ENCODE data around the gene ORC3. TPM values are rescaled to one million over a fixed set of nuclear protein-coding genes. Genes with fewer than 3 reads are reported as not detected.

Gene ORC3
- total and polyA plus RNA-seq, 2 of the 4 experiments (the other 2 are of a cell fraction), result 22.3 to 30.6 TPM

DNA sequence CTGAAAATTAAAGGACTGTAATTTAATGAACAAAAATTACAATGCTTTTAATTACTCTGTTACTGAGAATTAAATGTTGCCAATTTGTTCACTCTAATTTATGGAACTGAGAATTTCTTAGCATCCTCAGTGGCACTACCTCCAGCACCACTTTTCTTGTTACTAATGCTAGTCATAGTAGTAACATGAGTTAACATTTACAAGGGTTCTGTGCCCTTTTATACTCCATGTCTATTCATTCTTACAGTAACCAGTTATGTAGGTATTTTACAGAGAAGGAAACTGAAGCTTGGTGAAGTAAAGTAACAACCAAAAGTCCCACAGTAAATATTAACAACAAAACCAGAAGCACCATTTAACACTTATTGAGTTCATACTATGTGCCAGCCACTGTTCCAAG lies 34.4 kb upstream of the ORC3 start:
- ChIA-PET CTCF (no interaction called here), POLR2A (ENCODE audit: unreplicated experiment) (no interaction called here)
- Histone ChIP-seq H2AFZ (replicated peaks; ENCODE audit: low read length, poor library complexity) (no peak overlapping the region), H3K36me3 (ENCODE audit: control insufficient read depth, insufficient read depth, low read length) (peaks cover 23% of the 10 kb centered on the region), H2AK9ac (replicated peaks; ENCODE audit: low read depth, low read length, poor library complexity) (no peak overlapping the region), H3K18ac (ENCODE audit: low read depth, low read length) (no peak overlapping the region), H3K4me1 (ENCODE audit: control insufficient read depth, insufficient read depth, low read length) (peaks cover 6% of the 10 kb centered on the region), H3K27me3 (ENCODE audit: control insufficient read depth, insufficient read depth, low read length) (no peaks in the 10 kb centered on the region), H2AK5ac (ENCODE audit: low read depth, low read length) (no peak overlapping the region), H3K79me1 (ENCODE audit: low read depth in 1 of 2, low read length in 2 of 2) (peaks cover 7 to 46% of the 10 kb centered on the region in 2 experiments; a peak in 3 of 4 replicates), H2BK20ac (ENCODE audit: low read depth, low read length) (no peak overlapping the region), H3K4ac (ENCODE audit: low read depth, low read length) (no peak overlapping the region), H3K14ac (replicated peaks; ENCODE audit: low read depth, low read length) (no peak overlapping the region), H4K20me1 (ENCODE audit: insufficient read depth, low read length) (peaks cover 7% of the 10 kb centered on the region; the same call in 1 of the 2 replicates), H4K5ac (ENCODE audit: low read depth, low read length) (no peak overlapping the region), H3K9me1 (ENCODE audit: insufficient read depth, low read length) (peaks cover 5% of the 10 kb centered on the region), H3K4me3 (ENCODE audit: insufficient read depth, low read depth, low read length) (no peak overlapping the region), H4K8ac (ENCODE audit: low read depth in 2 of 2, low read length in 2 of 2) (no peak overlapping the region), H4K91ac (ENCODE audit: insufficient read depth, low read depth, low read length) (no peak overlapping the region), H2BK5ac (ENCODE audit: low read depth, low read length, poor library complexity, severe bottlenecking) (no peak overlapping the region), H2BK120ac (ENCODE audit: low read depth, low read length) (no peak overlapping the region), H3K23ac (ENCODE audit: low read depth, low read length) (no peak overlapping the region), H3K9ac (ENCODE audit: low read depth, low read length) (no peak overlapping the region), H2BK15ac (ENCODE audit: low read depth, low read length) (no peak overlapping the region), H3K9me3 (ENCODE audit: control insufficient read depth, insufficient read depth, low read length) (no peaks in the 10 kb centered on the region), H3K4me2 (ENCODE audit: low read depth, low read length) (no peak overlapping the region), H3K27ac (ENCODE audit: insufficient read depth, low read length) (no peak overlapping the region), H3K56ac (ENCODE audit: extremely low read depth, insufficient read depth, low read length) (no peak overlapping the region)
- TF ChIP-seq SMC3 (IDR thresholded peaks at IDR 0.05; ENCODE audit: low read depth, low read length), result no peak
- BruUV-seq (replicated peaks), result no TSS peak
- in situ Hi-C loops (cut with MboI; ENCODE audit: low sequenced_read_pairs) (loop anchor here (25.0 kb wide), 1 partner anchor 1307 kb away; no protein-coding TSS in a partner anchor), intact Hi-C loops (cut with micrococcal nuclease) (no loop called here), dilution Hi-C loops (cut with HindIII; ENCODE audit: low sequenced_read_pairs, unreplicated experiment) (no loop called here)
- ATAC-seq (ENCODE audit: low read depth) (no peak), DNase-seq (no peak)

All from IMR-90 (cell line).